Measurements from ENCODE around the gene SLC26A6. TPM values are rescaled to one million over a fixed set of nuclear protein-coding genes. Genes with fewer than 3 reads are reported as not detected.

SLC26A6 gene
- total RNA-seq, 1 experiment from 2014 or later = 54.7 TPM

DNA sequence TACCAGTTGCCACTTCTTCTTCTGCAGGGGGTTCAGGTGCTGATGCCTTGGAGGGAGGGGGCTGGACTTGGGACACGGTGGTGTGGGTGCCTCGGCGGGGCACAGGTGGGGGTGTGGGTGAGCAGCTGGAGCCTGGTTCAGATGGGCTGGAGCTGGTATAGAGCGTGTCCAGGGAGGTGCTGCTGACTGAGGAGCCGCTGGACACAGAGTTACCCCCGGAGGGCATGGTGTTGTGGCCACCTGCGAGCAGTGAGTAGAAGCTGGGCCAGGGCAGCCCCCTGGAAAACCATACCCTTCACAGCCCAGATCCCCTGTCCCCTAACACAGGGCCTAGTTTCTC is 46.2 kb upstream of the SLC26A6 start:
- Mint-ChIP-seq H3K27ac (ENCODE audit: unreplicated experiment) (no peak overlapping the region), H3K4me3 (ENCODE audit: unreplicated experiment) (no peak overlapping the region), H3K4me1 (ENCODE audit: low read depth, unreplicated experiment) (peaks cover 14% of the 10 kb centered on the region), H3K36me3 (ENCODE audit: insufficient read depth, unreplicated experiment) (peaks cover 51% of the 10 kb centered on the region), H3K9me3 (ENCODE audit: unreplicated experiment) (no peaks in the 10 kb centered on the region), H3K27me3 (ENCODE audit: insufficient read depth, unreplicated experiment) (no peaks in the 10 kb centered on the region)
- TF ChIP-seq, protein P1, sequence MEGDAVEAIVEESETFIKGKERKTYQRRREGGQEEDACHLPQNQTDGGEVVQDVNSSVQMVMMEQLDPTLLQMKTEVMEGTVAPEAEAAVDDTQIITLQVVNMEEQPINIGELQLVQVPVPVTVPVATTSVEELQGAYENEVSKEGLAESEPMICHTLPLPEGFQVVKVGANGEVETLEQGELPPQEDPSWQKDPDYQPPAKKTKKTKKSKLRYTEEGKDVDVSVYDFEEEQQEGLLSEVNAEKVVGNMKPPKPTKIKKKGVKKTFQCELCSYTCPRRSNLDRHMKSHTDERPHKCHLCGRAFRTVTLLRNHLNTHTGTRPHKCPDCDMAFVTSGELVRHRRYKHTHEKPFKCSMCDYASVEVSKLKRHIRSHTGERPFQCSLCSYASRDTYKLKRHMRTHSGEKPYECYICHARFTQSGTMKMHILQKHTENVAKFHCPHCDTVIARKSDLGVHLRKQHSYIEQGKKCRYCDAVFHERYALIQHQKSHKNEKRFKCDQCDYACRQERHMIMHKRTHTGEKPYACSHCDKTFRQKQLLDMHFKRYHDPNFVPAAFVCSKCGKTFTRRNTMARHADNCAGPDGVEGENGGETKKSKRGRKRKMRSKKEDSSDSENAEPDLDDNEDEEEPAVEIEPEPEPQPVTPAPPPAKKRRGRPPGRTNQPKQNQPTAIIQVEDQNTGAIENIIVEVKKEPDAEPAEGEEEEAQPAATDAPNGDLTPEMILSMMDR (IDR thresholded peaks at IDR 0.05; ENCODE audit: insufficient read depth in 1 of 2, low read depth in 1 of 2, low read length in 1 of 2, severe bottlenecking in 1 of 2, unreplicated experiment in 1 of 2) = no peak
- POLR2A ChIA-PET = no interaction called here
- Histone ChIP-seq H3K27me3 (replicated peaks; ENCODE audit: control insufficient read depth, insufficient read depth, low read length) (no peaks in the 10 kb centered on the region), H3K4me1 (peaks cover 7% of the 10 kb centered on the region), H3K36me3 (ENCODE audit: control insufficient read depth, insufficient read depth, low read length) (peaks cover 9% of the 10 kb centered on the region), H3K9me3 (no peaks in the 10 kb centered on the region), H3K4me3 (ENCODE audit: low read depth, low read length) (no peak overlapping the region)
- intact Hi-C loops (cut with micrococcal nuclease; ENCODE audit: unreplicated experiment) = loop anchor here (10.0 kb wide), 1 partner anchor 273 kb away; no protein-coding TSS in a partner anchor
- DNase-seq = no peak
- CTCF ChIA-PET = no interaction called here
- no TSS peak for BruUV-seq (replicated peaks)

- H3K4me3 Mint-ChIP-seq (ENCODE audit: unreplicated experiment) = no peak overlapping the region
- CTCF ChIA-PET = no interaction called here
- peaks cover 14% of the 10 kb centered on the region for H3K4me1 Mint-ChIP-seq (ENCODE audit: low read depth, unreplicated experiment)
- no peaks in the 10 kb centered on the region for H3K9me3 Mint-ChIP-seq (ENCODE audit: unreplicated experiment)
- no peak for DNase-seq
- Histone ChIP-seq H3K9me3 (no peaks in the 10 kb centered on the region), H3K36me3 (ENCODE audit: control insufficient read depth, insufficient read depth, low read length) (peaks cover 9% of the 10 kb centered on the region), H3K27me3 (replicated peaks; ENCODE audit: control insufficient read depth, insufficient read depth, low read length) (no peaks in the 10 kb centered on the region), H3K4me1 (peaks cover 7% of the 10 kb centered on the region), H3K4me3 (ENCODE audit: low read depth, low read length) (no peak overlapping the region)
- peaks cover 51% of the 10 kb centered on the region for H3K36me3 Mint-ChIP-seq (ENCODE audit: insufficient read depth, unreplicated experiment)
- no peak overlapping the region for H3K27ac Mint-ChIP-seq (ENCODE audit: unreplicated experiment)
- intact Hi-C loops (cut with micrococcal nuclease; ENCODE audit: unreplicated experiment) = loop anchor here (10.0 kb wide), 1 partner anchor 274 kb away; no protein-coding TSS in a partner anchor
- no TSS peak for BruUV-seq (replicated peaks)
- POLR2A ChIA-PET = no interaction called here
- TF ChIP-seq, protein P1 (IDR thresholded peaks at IDR 0.05; ENCODE audit: insufficient read depth in 1 of 2, low read depth in 1 of 2, low read length in 1 of 2, severe bottlenecking in 1 of 2, unreplicated experiment in 1 of 2) = no peak
- no peaks in the 10 kb centered on the region for H3K27me3 Mint-ChIP-seq (ENCODE audit: insufficient read depth, unreplicated experiment)
Measured at GRCh38 chr3:48680811-48681540, 45.7 kb upstream of the SLC26A6 start.

DNA sequence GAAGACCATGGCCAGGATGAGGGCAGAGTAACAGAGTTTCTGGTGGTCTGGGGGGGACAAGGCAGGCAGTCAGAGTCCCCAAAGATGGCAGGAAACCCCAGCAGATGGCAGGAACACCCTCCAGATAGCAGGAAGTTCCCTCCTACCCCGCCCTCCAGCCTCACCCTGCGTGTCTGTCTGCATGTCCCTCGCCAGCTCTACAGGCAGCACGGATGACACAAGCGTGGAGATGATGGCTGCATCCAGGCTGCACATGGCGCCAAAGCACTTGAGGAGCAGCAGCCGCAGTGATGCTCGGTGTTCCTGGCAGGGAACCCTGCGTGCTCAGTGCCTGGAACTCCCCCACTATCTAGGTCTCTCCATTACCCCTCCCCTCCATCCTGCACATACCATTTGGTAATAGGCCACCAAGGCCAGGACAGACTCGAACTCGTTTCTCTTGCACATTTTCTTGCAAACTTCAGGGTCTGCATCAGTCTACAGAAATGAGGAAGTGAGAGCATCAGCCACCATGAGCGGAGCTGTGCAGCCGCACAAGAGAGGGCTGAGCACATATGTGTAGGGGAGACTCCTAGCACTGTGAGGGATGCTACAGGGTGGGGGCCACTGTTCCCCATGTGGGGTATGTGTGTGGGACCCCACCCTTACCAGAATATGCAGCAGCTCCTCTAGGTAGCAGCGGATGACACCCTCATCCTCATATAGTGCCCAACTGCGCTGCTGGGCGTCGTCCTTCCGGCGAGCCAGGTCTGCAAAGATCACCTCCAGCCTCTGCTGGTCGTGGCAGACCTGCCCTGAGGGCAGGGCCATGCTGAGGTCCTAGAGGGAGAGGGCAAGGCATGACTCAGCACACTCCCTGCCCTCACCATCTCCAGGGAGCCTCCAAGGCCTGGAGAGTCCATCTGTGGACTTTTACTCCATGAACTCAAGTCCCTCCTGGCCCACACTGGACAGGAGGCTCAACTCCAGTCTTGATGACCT is 44.4 kb upstream of the SLC26A6 start:
- Mint-ChIP-seq H3K36me3 (ENCODE audit: insufficient read depth, unreplicated experiment) (peaks cover 40% of the 10 kb centered on the region), H3K4me3 (ENCODE audit: unreplicated experiment) (no peak overlapping the region), H3K27ac (ENCODE audit: unreplicated experiment) (no peak overlapping the region), H3K9me3 (ENCODE audit: unreplicated experiment) (no peaks in the 10 kb centered on the region), H3K27me3 (ENCODE audit: insufficient read depth, unreplicated experiment) (no peaks in the 10 kb centered on the region), H3K4me1 (ENCODE audit: low read depth, unreplicated experiment) (peaks cover 12% of the 10 kb centered on the region)
- no TSS peak for BruUV-seq (replicated peaks)
- Histone ChIP-seq H3K4me3 (ENCODE audit: low read depth, low read length) (no peak overlapping the region), H3K9me3 (no peaks in the 10 kb centered on the region), H3K36me3 (ENCODE audit: control insufficient read depth, insufficient read depth, low read length) (peaks cover 9% of the 10 kb centered on the region), H3K27me3 (replicated peaks; ENCODE audit: control insufficient read depth, insufficient read depth, low read length) (no peaks in the 10 kb centered on the region), H3K4me1 (peaks cover 5% of the 10 kb centered on the region)
- ChIA-PET CTCF (interaction anchor here (0.6 kb wide), 1 partner anchor 34 kb away, joined by 3 read pairs; no protein-coding TSS in a partner anchor), POLR2A (no interaction called here)
- intact Hi-C loops (cut with micrococcal nuclease; ENCODE audit: unreplicated experiment) = loop anchor here (10.0 kb wide), 1 partner anchor 275 kb away; no protein-coding TSS in a partner anchor
- TF ChIP-seq, protein P1 (IDR thresholded peaks at IDR 0.05; ENCODE audit: insufficient read depth in 1 of 2, low read depth in 1 of 2, low read length in 1 of 2, severe bottlenecking in 1 of 2, unreplicated experiment in 1 of 2) = no peak
- DNase-seq = no peak
